ENCODE results near the gene PTPDC1. TPM values are rescaled to one million over a fixed set of nuclear protein-coding genes. Genes with fewer than 3 reads are reported as not detected.

Gene PTPDC1
- total RNA-seq, 1 experiment from 2014 or later = 5.4 TPM

DNA sequence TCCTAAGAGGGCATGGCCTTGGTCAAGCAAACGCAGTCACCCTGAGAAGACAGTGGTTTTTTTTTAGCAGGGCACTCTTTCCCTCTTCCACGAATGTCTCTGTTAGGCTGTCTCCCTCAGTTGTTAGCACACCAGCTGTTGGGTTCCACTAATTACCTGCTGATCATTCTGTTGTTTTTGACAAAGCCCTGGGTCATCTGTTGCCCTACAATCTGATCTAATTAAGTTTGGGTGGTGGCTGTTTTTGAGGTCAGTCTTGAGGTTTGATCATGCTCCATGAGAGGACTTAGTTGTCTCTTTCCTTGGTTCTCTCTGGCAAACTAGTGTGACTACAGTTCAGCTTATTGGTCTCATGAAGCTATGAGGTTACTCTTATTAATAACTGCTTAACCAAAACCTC is 5.0 kb upstream of the PTPDC1 start:
- Histone ChIP-seq H4K20me1 (ENCODE audit: low read length) (no peaks in the 10 kb centered on the region), H3K9me2 (replicated peaks; ENCODE audit: low read length) (no peaks in the 10 kb centered on the region), H3K79me2 (ENCODE audit: low read length) (no peaks in the 10 kb centered on the region), H3K27me3 (ENCODE audit: low read length) (no peaks in the 10 kb centered on the region), H3K27ac (ENCODE audit: low read length) (no peak overlapping the region), H3K4me3 (ENCODE audit: low read length) (no peak overlapping the region), H2AFZ (ENCODE audit: low read length) (no peak overlapping the region), H3K4me2 (ENCODE audit: low read length) (no peak overlapping the region), H3K9me3 (ENCODE audit: low read length) (no peaks in the 10 kb centered on the region), H3K36me3 (ENCODE audit: low read depth, low read length) (no peaks in the 10 kb centered on the region), H3F3A (ENCODE audit: low read length, unreplicated experiment) (no peaks in the 10 kb centered on the region), H3K4me1 (ENCODE audit: insufficient read depth, low read length) (no peaks in the 10 kb centered on the region), H3K9ac (ENCODE audit: low read length) (no peak overlapping the region)
- no TSS peak for BruUV-seq (replicated peaks)
- TF ChIP-seq EZH2phosphoT487 (IDR thresholded peaks at IDR 0.05; ENCODE audit: borderline replicate concordance, low read length) (no peak), EZH2 (IDR thresholded peaks at IDR 0.05; ENCODE audit: low read length, unreplicated experiment) (no peak), CTCF (conservative IDR thresholded peaks at IDR 0.05; ENCODE audit: low read depth, low read length) (no peak)
- DNase-seq (no peak), ATAC-seq (no peak)
- POLR2A ChIA-PET (ENCODE audit: unreplicated experiment) = no interaction called here
- intact Hi-C loops (cut with micrococcal nuclease) = no loop called here
- CTCF ChIA-PET = no interaction called here

DNA sequence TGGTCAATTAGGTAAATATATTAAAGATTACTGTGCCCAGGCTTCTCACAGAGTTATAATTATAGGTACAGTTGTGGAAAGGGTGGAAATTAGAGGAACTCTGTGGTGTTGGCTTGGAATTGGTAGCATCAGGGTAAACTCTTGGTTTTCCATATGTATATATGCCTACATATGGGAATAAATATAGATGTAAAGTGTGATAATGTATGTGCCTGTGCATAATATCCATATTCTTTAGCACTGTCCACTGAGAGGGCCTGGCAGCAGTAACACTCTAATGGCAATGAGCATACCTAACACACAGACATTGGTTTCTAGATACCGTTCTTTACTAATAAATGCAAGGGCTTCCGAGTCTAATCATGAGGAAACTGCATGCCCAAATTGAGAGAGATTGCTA is 4.0 kb upstream of the PTPDC1 start:
- Histone ChIP-seq H3K9me2 (replicated peaks; ENCODE audit: low read length) (no peaks in the 10 kb centered on the region), H3K4me3 (ENCODE audit: low read length) (no peak overlapping the region), H3K27ac (ENCODE audit: low read length) (no peak overlapping the region), H3K27me3 (ENCODE audit: low read length) (no peaks in the 10 kb centered on the region), H4K20me1 (ENCODE audit: low read length) (no peaks in the 10 kb centered on the region), H3K36me3 (ENCODE audit: low read depth, low read length) (no peaks in the 10 kb centered on the region), H3F3A (ENCODE audit: low read length, unreplicated experiment) (no peaks in the 10 kb centered on the region), H3K9ac (ENCODE audit: low read length) (no peak overlapping the region), H3K9me3 (ENCODE audit: low read length) (no peaks in the 10 kb centered on the region), H3K4me2 (ENCODE audit: low read length) (no peak overlapping the region), H2AFZ (ENCODE audit: low read length) (no peak overlapping the region), H3K4me1 (ENCODE audit: insufficient read depth, low read length) (no peaks in the 10 kb centered on the region), H3K79me2 (ENCODE audit: low read length) (no peaks in the 10 kb centered on the region)
- TF ChIP-seq CTCF (conservative IDR thresholded peaks at IDR 0.05; ENCODE audit: low read depth, low read length) (no peak), EZH2phosphoT487 (IDR thresholded peaks at IDR 0.05; ENCODE audit: borderline replicate concordance, low read length) (no peak)
- BruUV-seq (replicated peaks) = no TSS peak
- CTCF ChIA-PET = no interaction called here
- no peak for ATAC-seq
- intact Hi-C loops (cut with micrococcal nuclease) = no loop called here
- DNase-seq = no peak
- POLR2A ChIA-PET (ENCODE audit: unreplicated experiment) = no interaction called here

DNA sequence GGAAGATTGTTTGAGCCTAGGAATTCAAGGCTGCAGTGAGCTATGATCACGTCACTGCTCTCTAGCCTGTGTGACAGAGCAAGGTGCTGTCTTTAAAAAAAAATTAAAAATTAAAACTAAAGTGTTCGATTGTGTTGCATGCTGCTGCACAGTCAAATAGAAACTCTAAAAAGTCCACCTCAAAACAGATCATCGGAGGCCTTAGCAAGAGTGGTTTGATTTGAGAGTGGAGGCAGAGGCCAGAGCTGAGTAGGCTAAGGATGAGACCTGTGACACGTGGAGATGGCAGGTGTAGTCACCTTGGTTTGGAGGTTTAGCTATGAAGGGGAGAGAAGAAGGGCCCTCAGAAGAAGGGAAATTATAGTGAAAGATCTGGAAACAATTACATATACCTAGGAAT is 2.8 kb upstream of the PTPDC1 start:
- peaks cover 9% of the 10 kb centered on the region for H3K4me1 ChIP-seq (ENCODE audit: insufficient read depth, low read length)
- TF ChIP-seq EZH2phosphoT487 (IDR thresholded peaks at IDR 0.05; ENCODE audit: borderline replicate concordance, low read length) (no peak), EZH2 (IDR thresholded peaks at IDR 0.05; ENCODE audit: low read length, unreplicated experiment) (no peak), CTCF (conservative IDR thresholded peaks at IDR 0.05; ENCODE audit: low read depth, low read length) (no peak)
- H3K4me3 ChIP-seq (ENCODE audit: low read length) = no peak overlapping the region
- POLR2A ChIA-PET (ENCODE audit: unreplicated experiment) = no interaction called here
- intact Hi-C loops (cut with micrococcal nuclease) = no loop called here
- no peaks in the 10 kb centered on the region for H3K79me2 ChIP-seq (ENCODE audit: low read length)
- no peaks in the 10 kb centered on the region for H3K36me3 ChIP-seq (ENCODE audit: low read depth, low read length)
- no peak for ATAC-seq
- DNase-seq = no peak
- H3K4me2 ChIP-seq (ENCODE audit: low read length) = no peak overlapping the region
- H4K20me1 ChIP-seq (ENCODE audit: low read length) = no peaks in the 10 kb centered on the region
- no peak overlapping the region for H2AFZ ChIP-seq (ENCODE audit: low read length)
- H3K27me3 ChIP-seq (ENCODE audit: low read length) = no peaks in the 10 kb centered on the region
- no peak overlapping the region for H3K27ac ChIP-seq (ENCODE audit: low read length)
- no TSS peak for BruUV-seq (replicated peaks)
- H3K9me3 ChIP-seq (ENCODE audit: low read length) = no peaks in the 10 kb centered on the region
- no peaks in the 10 kb centered on the region for H3K9me2 ChIP-seq (replicated peaks; ENCODE audit: low read length)
- H3K9ac ChIP-seq (ENCODE audit: low read length) = no peak overlapping the region
- no peaks in the 10 kb centered on the region for H3F3A ChIP-seq (ENCODE audit: low read length, unreplicated experiment)
- CTCF ChIA-PET = no interaction called here
